Endometrium (tissue), 2 donors: ENCODE measurements around the gene TMEM33.

Source experiments
- FAIRE-seq: peaks from 2 replicates; lab custom pipeline; 2012; peaks lifted over from hg19 to GRCh38; lab: Jason Lieb, UNC
- donor health status: control.
- donor health status: control.

TMEM33 gene

GRCh38 chr4:41939016-41939626, 3.9 kb downstream of the TMEM33 start:
- FAIRE-seq: no peak

DNA sequence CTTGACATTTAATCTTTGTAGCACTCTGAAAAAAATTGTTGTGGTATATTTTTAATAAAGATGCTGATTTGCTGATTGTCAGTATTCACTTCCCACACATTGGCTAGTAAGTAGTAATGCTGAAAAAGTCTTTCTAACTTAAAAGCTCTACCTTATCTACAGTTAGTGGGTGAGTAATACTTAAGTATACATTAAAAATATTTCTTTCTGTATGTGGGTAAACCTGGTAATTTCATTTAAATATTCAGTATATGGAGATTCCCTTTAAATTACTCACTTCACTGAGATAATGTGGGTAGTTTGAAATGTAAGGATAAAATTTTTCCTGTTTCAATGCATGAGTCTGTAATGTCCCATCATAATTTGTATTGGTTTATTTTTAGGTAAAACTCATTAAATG, 5.6 kb downstream of the TMEM33 start:
- no peak for FAIRE-seq

GRCh38 chr4:41943506-41943905, 8.3 kb downstream of the TMEM33 start:
- FAIRE-seq: no peak

GRCh38 chr4:41944089-41944488, 8.9 kb downstream of the TMEM33 start:
- no peak for FAIRE-seq

GRCh38 chr4:41949531-41949930, 14.3 kb downstream of the TMEM33 start:
- FAIRE-seq: no peak

- FAIRE-seq: no peak
Observed at GRCh38 chr4:41957634-41958033, 22.4 kb downstream of the TMEM33 start.

- FAIRE-seq: no peak
Observed at GRCh38 chr4:41963105-41963504, 27.9 kb downstream of the TMEM33 start.

DNA sequence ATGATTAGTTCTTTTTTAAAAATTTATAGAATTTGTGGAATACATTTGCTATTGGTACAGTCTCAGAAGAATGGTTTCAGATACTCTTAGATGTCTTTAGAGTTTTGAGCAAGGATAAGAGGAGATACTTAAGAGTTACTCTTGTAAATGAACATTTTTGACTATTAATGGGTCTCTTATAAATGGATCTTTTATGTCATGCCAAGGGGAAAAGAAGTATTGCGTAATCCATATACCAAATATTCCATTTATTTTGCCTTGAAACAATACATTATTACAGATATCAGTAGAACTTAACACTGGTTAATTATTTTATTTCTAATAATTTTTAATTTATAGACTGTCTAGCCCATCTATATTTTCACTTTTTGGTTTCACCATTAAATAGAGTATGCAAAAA, 29.2 kb downstream of the TMEM33 start:
- no peak for FAIRE-seq

- FAIRE-seq: no peak
Observed at GRCh38 chr4:41967392-41967791, 32.2 kb downstream of the TMEM33 start.

DNA sequence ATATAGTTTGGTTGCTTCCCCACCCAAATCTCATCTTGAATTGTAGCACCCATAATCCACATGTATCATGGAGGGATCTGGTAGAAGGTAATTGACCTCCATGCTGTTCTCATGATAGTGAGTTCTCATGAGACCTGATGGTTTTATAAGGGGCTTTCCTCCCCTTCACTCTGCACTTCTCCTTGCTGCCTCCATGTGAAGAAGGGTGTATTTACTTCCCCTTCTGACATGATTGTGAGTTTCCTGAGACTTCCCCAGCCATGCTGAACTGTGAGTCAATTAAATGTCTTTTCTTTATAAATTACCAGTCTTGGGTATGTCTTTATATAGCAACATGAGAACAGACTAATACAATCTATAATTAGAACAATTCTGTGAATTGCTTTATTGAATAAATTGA, 34.4 kb downstream of the TMEM33 start:
- FAIRE-seq: no peak

DNA sequence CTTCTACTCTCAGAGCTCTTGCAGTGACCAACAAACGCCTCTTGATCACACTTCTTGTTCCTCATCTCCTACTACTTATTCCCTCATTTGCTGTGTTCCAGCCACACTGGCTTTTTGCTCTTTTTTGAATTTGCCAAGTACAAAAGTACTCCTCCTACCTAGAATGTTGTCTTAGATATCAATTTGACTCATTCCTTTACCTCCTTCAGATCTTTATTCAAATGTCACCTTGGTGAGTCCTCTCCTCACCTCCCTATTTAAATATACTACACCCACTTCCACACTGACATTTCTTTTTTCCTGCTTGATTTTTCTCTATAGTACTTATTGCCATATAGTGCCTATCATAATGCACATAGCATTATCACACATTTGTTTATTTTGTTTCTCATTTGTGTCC, 40.1 kb downstream of the TMEM33 start:
- no peak for FAIRE-seq

DNA sequence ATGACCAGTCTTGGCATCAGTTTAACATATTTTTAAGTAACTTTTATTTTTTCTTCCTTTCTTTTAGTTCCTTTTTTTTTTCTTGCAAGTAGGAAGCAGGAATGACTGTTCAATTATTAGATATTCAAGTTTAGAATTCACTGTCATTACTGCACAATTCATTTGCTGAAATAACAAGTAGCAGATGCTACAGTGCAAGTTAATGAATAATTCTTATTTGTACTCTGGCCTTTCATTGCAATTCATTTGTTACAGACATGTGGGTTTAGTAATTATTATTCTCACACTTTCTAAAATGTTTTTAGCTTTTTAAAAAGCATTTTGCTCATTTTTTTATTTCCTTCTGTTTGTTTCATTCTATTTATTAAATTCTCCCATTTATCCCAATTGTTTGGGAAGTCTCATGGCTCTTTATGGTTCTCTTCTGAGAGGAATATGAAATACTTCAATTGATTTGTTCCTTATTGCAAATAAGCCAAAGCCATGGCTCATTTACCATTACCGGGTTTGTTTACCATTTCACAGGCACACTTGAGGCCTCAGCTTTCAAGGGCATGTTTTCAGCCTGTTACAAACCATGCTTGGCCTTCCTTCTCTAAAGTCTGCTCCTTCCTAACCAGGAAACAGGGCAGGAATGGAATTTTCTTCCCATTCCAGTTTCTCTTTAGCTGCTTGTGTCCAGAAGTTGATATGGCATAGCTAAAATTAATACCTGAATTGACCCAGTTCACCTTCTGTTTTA, 41.7 kb downstream of the TMEM33 start:
- FAIRE-seq: no peak

- FAIRE-seq: no peak
Observed at GRCh38 chr4:41977709-41978108, 42.5 kb downstream of the TMEM33 start.

- FAIRE-seq: no peak
Observed at GRCh38 chr4:41981456-41981855, 46.2 kb downstream of the TMEM33 start, which contains the start of gene DCAF4L1. DCAF4L1 (plus strand) TSS chr4:41981756; CDS start chr4:41981793, 37 bp downstream.

DNA sequence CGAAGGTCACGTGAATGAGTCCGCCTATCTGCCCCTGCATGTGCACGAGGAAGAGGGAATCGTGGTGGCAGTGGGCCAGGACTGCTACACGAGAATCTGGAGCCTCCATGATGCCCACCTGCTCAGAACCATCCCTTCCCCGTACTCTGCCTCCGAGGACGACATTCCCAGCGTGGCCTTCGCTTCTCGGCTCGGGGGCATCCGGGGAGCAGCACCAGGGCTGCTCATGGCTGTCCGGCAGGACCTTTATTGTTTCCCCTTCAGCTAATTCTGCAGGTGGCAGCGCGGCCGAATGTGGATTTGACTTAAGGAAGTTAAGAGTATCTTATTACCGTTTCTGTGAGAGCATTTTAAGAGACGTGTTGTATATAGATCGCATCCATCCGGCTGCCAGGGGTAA, 47.5 kb downstream of the TMEM33 start:
- no peak for FAIRE-seq

GRCh38 chr4:41985151-41985550, 49.9 kb downstream of the TMEM33 start:
- no peak for FAIRE-seq

DNA sequence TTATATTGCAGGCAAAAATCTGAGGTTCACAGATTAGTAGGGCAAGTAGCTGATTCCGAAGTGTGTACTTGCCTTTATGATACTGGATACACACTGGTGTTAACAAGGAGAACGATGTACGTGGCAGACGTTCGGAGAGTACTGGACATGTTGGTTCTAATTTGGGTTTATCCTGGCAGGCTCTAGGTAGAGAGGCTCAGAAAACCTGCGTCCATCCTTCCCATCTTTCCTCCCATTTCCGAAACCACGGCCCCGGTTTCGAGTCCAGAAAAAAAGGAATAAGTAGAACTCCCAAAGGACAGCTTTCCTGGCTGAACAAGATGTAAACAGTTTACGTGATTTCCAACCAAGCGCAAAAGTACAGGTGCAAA, 54.8 kb downstream of the TMEM33 start:
- no peak for FAIRE-seq

GRCh38 chr4:41990365-41991111, 55.3 kb downstream of the TMEM33 start, which contains the start of gene SLC30A9:
SLC30A9 (plus strand) TSS chr4:41990530; CDS start chr4:41990652, 122 bp downstream.
- peak; percentile 57 for FAIRE-seq

DNA sequence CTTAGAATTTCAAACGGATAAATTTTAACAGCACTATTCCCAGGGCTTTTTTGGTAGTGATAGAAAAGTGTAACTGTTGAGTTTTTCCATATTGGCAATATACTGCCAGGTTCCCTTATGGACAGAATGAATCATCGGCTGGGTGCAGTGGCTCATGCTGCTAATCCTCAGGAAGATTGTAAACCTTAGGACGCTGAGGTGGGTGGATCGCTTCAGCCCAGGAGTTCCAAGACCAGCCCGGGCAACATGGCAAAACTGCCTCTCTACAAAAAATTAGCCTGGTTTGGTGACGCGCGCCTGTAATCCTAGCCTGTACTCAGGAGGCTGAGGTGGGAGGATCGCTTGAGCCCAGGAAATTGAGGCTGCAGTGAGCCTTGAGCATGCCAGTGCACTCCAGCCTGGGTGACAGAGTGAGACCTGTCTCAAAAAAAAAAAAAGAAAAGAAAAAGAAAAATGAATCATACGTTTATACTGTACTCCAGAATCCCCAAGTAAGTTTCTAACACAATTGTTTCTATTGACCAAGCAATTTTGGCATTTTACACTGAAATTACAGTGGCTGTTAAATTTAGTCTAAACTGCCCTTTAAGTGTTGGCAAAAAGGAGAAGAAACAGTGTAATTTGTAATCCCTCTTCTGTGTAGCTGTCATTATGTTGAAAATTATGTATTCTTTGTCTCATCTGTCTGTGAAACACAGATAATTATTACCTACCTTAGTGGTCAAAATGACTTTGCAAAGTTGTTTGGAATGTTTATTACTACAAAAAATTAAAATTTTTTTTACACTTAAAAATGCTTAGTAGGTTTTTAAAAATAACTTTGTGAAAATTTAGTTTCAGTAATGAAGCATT, 56.9 kb downstream of the TMEM33 start:
- FAIRE-seq: peak; percentile 58

- FAIRE-seq: peak; percentile 33
Observed at GRCh38 chr4:41992967-41993857, 58.0 kb downstream of the TMEM33 start.

GRCh38 chr4:41994461-41994985, 59.3 kb downstream of the TMEM33 start:
- no peak for FAIRE-seq
